HG02763 (cell line): Measurements from ENCODE around the gene FANCB.

Experiments used
- ATAC-seq: cut with Tn5 transposase; IDR thresholded peaks from one replicate; pipeline ENCODE4 v1.9.1; 2021; ENCODE audit warnings: mild to moderate bottlenecking, moderate library complexity; ENCODE audit not compliant: unreplicated experiment

Gene FANCB

DNA sequence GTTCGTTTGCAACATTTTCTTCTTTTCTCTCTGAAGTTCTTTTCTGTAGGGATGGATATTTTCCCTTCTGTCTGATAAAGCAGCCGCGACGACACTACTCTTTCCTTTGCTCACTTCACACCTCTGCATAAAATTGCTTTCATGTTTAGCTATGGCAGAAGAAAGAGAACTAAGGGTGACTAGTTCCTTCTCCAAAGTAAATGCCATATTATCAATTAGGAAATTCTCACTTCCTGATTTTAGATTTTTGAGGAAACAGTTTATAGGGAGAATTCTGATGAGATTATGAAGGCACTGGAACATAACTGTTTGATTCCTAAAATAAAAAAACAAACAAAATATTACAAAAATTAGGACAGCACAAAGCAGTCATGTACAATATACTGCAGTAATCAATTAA lies 29.2 kb downstream of the FANCB start:
- no peak for ATAC-seq

DNA sequence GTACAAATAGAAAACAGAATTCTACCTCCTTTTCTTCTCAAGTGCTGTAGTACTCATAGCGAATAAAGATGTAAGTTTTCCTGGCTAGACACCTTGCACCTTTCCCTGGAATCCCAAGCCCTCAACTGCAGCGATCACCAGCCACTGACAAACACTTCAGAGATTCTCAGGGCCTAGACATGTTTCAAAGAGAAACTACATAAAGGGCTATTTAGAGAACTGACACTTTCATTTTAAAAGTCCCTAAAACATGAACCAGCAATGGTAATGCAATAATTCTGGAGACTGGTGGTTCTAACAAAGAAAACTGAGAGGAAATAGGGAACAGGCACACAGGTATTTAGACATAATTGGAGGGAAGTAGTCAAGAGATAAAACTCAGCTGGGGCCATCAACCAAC lies 35.7 kb downstream of the FANCB start:
- ATAC-seq, result no peak

DNA sequence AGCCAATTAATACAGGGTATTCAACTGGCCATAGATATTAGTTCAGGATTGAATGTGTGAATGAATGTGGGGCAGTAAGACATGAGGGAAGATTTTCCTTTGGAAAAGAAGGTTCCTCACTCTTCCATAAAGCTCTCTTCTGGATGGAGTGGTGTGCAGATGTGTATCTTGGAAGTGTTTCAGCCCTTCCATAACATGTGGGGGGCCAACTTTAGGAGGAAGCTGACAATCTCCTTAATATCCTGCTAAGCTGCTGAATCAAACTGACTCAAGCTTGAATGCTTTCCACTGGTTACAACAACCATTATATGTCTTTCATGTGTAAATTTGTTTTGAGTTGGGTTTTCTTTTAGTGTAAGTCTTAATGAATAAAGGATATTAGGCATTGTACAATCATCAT lies 40.3 kb downstream of the FANCB start:
- no peak for ATAC-seq

DNA sequence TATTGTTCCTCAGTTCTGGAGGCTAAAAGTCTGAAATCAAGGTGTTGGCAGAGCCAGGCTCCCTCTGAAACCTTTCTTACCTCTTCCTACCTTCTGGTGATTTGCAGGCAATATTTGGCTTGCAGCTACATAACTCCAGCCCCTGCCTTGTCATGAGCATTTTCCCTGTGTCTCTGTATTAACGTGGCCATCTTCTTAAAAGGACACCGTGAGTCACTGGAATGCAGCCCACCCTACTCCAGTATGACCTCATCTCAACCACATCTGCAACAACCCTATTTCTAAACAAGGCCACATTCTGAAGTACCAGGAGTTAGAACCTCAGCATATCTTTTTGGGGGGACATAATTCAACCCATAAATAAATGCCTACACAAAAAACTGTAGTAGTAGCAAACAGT lies 40.7 kb downstream of the FANCB start:
- ATAC-seq, result no peak

DNA sequence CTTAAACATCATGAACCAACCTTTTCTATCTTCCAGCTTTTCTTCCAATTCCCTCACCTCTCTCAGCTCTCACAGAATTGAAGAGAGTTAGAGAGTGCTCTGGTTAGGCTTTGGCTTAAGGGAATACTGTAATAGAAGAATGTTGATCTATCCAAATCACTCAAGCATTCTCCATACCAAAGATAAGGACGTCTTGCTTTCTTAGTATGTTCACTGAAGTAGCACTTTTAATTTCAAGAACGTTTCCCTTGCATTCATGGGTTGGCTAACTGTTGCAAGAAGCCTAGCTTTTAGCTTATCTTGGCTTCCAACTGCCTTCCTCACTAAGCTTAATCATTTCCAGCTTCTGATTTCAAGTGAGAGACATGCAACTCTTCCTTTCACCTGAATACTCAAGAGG lies 43.2 kb downstream of the FANCB start:
- no peak for ATAC-seq

DNA sequence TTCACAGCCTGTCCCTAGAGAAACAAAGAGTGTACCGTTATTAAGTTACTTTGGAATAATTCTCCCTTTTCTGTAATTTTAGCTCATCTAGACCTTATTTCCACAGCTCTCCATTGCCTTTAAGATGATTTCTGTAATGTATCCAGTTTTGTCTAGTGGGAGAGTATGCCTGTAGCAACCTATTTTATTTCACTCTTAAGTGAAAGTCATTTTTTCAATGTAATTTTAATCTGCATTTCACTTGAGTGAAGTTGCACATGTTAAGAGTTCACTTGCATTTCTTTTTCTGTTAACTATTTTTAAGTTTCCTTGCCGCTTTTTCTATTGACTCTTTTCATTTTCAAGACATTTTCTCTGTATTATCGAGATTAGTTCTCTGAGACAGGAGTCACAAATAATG lies 46.5 kb downstream of the FANCB start:
- no peak for ATAC-seq

DNA sequence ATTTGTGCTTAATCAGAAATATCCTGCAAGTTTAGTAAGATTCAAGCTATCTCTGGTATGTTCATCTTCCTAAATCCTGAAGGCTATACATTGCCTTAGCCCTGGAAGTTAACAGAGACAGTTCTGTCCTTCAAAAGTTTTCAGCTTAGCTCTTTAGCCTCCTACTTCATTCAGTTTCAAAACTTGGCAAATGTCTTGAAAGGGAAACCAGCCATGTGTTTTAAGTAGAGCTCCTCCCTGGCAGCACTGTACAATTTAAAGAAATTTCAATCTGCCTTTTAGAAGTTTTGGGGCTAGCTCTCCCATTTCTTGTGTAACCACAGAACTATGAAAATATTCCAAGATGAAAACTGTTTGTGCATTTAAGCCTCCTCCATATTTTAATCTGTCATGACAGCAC lies 47.0 kb downstream of the FANCB start:
- ATAC-seq, result no peak

DNA sequence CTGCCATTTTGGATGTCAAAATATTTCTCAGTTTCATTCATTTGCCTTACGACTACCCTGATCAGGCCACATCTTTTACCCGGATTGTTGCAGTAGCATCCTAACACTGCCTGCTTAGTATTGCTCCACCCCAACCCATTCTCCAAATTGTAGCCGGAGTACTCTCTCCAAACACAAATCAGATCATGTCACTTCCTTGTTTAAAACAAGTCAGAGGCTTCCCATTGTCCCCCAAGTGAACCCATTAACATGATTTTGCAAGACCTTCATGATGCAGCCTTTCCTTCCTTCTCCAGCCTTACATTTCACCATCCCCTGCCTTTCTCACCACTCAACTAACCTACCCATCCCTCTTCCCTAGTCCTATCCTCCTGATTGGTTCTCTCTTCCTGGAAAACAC lies 53.1 kb downstream of the FANCB start:
- no peak for ATAC-seq

DNA sequence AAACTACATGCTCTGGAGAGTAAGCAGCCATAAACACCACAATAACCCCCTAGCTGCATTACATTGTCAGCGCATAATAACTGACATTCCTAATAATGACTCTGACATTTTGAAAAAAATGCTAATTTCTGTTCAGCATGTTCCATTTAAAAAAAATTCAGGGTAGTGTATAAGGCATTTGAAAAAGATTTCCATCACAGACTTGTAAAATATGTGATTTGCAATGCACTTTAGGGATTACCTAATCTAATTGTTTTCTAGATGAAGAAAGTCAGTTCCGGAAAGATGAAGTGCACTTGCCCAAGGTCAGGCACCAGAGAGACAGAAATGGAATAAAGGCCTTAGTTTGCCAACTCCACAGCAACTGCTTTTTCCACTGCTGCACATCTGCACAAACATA lies 55.3 kb downstream of the FANCB start:
- no peak for ATAC-seq

DNA sequence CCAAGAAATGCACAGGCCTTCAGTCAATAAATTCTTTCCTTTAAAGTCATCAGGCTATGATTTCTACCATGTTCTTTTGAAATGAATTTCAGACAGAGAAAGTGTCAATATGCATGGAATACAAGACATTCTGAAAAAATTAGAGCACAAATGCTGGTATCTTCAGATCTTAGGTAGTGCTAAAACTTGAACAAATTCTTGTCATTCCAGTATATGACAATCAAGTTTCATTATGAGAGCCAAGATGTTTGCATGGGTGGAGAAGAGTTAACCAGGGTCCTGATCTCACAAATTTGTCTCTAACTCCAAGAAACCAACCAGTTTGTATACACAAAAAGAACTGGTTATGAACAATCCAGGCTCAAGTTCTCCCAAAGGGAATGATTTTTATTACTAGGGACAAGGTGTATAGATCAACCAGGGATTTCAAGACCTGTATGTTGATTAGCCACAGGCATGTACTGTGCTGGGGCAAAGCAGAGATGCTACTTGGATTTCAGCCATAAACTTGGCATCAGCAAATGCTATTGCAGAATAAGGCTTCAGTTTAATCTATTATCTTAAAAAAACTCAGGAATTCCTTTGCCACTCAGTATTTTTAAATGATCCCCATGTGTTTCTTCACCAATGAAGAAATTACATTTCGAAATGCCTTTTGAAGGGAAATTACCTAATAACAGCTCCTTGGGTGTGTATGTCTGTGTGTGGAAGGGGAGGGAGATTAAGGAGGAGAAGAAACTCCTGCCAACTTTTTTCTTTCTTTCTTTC lies 69.7 kb downstream of the FANCB start:
- ATAC-seq, result no peak

DNA sequence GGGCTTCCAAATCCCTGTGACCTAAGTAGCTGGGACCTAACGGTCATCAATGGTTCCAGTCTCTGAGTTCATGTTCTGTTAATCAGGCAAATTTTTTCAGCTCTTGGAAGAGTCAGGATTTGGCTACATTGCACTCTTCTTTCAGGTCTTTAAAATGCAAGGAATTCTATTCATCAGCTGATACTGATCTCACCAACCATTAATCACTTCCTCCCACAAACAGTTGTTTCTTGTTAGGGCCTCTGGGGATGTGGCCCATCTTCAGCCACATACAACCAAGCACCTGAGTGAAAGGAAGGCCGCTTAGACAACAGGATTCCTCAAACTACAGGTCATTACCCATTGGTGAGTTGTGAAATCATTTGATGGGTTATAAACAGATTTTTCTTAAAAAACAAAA lies 71.7 kb downstream of the FANCB start:
- no peak for ATAC-seq

DNA sequence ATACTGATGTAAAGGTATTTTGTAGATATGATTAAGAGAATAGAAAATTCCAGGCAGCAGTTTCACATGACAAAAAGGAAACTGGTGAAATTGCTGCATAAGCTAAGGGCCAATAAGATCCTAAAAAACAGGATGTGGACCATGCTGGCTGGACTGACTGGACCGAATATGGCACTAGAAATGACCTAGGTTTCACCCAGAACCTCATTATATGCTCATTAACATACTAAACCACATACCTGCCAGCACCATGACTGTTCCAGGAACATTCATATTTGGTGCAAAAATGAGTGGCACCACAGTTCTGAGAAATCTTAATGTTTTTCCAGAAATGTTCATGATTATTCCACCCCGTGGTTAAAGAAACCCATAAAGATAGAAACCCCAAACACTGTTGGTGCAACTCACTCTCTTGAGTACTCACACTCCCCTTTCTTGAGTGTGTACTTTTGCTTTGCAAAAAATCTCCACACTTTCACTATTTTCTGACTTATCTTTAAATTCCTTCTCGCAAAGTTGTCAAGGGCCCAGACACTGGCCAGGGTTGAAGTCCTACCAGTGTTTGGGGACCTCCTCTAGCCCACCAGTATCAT lies 74.0 kb downstream of the FANCB start:
- no peak for ATAC-seq
